IMR-90 (cell line): Measurements from ENCODE around the gene PACSIN3.

Experiments
- BHLHE40 ChIP-seq: fragments of 150-350 bp; IDR thresholded peaks from 2 replicates; pipeline ENCODE4 v1.6.1; 2016; ENCODE audit warnings: mild to moderate bottlenecking, low read depth, low read length
- CEBPB ChIP-seq: IDR thresholded peaks from 2 replicates; pipeline ENCODE4 v1.6.1; 2012; ENCODE audit warnings: low read depth, low read length, improper control_type of control experiment
- MAZ ChIP-seq: IDR thresholded peaks from 2 replicates; pipeline ENCODE4 v1.6.1; 2012; ENCODE audit warnings: low read depth, mild to moderate bottlenecking, low read length, improper control_type of control experiment, moderate library complexity, borderline replicate concordance
- MXI1 ChIP-seq: IDR thresholded peaks from 2 replicates; pipeline ENCODE4 v1.6.1; 2012; ENCODE audit warnings: low read depth, mild to moderate bottlenecking, low read length, moderate library complexity, borderline replicate concordance
- POLR2A ChIP-seq: IDR thresholded peaks from 2 replicates; pipeline ENCODE4 v1.6.1; 2012; ENCODE audit warnings: mild to moderate bottlenecking, low read depth, low read length
- RAD21 ChIP-seq: IDR thresholded peaks from 2 replicates; pipeline ENCODE4 v1.6.1; 2012; ENCODE audit warnings: low read length, improper control_type of control experiment
- RCOR1 ChIP-seq: IDR thresholded peaks from 2 replicates; pipeline ENCODE4 v1.6.1; 2012; ENCODE audit warnings: mild to moderate bottlenecking, low read length, improper control_type of control experiment; ENCODE audit not compliant: insufficient replicate concordance
- RFX5 ChIP-seq: IDR thresholded peaks from 2 replicates; pipeline ENCODE4 v1.8.0; 2012; ENCODE audit warnings: low read depth, mild to moderate bottlenecking, low read length, moderate library complexity
- SMC3 ChIP-seq: fragments of 150-350 bp; IDR thresholded peaks from 2 replicates; pipeline ENCODE4 v1.6.1; 2016; ENCODE audit warnings: low read depth, mild to moderate bottlenecking, antibody characterized with exemption, low read length, moderate library complexity
- TF ChIP-seq, protein P1 (sequence below): conservative IDR thresholded peaks from 2 replicates; pipeline ENCODE4 v1.5.1; 2012; ENCODE audit warnings: mild to moderate bottlenecking, low read depth, low read length, improper control_type of control experiment

DNA sequence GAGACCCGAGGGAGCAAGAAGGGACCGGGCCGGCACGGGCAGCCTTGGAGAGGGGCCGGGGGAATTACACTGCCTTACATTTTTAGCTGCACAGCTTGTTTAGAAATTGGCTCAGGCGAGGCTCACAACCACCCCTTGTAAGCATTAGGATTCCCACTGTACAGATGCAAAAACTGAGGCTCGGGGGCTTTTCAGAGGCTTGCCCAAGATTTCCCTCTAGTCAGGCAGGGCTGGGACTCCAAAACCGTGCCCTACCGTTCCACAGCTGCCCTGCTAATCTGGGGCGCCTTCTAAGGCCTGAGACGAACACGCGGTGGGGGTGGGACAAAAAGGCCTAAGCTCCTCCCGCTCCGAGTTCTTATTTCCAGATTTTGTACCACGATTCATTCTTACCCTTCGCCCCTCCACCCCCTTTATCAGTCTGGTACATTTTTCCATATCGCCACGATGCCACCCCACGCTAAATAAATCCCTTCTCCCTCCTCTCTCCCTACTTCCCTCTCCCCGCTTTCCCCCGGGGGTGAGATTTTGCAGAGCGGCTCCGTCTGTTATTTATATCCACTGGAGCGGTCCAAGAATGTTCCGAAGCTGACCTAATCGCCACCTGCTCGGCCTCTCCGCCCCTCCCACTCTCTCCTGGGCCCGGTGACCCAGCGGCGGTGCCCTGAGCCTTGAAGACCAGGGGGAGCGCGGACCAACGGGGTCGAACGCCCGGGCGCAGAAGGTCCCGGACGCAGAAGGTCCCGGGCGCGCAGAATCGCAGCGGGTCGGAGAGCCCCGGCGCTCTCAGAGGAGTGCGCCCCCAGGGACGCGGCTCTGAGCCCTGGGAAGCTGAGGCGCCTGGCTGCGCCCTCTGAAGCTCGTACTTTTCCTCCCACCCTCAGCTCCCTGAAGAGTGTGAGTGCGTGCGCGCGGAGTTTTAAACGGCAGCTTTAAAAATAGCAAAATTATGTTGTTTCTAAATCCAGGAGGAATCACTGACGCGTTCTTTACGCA is 764 bp upstream of the PACSIN3 start:
- TF ChIP-seq, protein P1, sequence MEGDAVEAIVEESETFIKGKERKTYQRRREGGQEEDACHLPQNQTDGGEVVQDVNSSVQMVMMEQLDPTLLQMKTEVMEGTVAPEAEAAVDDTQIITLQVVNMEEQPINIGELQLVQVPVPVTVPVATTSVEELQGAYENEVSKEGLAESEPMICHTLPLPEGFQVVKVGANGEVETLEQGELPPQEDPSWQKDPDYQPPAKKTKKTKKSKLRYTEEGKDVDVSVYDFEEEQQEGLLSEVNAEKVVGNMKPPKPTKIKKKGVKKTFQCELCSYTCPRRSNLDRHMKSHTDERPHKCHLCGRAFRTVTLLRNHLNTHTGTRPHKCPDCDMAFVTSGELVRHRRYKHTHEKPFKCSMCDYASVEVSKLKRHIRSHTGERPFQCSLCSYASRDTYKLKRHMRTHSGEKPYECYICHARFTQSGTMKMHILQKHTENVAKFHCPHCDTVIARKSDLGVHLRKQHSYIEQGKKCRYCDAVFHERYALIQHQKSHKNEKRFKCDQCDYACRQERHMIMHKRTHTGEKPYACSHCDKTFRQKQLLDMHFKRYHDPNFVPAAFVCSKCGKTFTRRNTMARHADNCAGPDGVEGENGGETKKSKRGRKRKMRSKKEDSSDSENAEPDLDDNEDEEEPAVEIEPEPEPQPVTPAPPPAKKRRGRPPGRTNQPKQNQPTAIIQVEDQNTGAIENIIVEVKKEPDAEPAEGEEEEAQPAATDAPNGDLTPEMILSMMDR: no peak
- TF ChIP-seq RCOR1: peak; percentile 34
- no peak for TF ChIP-seq POLR2A
- peak; percentile 3; the same call in 1 of the 2 replicates for TF ChIP-seq MXI1
- no peak for TF ChIP-seq RFX5
- TF ChIP-seq MAZ: no peak
- no peak for TF ChIP-seq RAD21
- TF ChIP-seq SMC3: no peak
- TF ChIP-seq CEBPB: no peak
- no peak for TF ChIP-seq BHLHE40
